Neural cell (in vitro differentiated cells): Measurements from ENCODE around the gene RHBDF2. TPM values are rescaled to one million over a fixed set of nuclear protein-coding genes. Genes with fewer than 3 reads are reported as not detected.

ENCODE experiments used
- H2AFZ ChIP-seq: fragments of 200-600, 300-800 bp; sonication (generic), shearing (Covaris generic); 2 replicates; pipeline ENCODE4 v1.6.0; 2014; ENCODE audit warnings: low read depth, mild to moderate bottlenecking, antibody characterized with exemption, low read length, moderate library complexity
- H3F3A ChIP-seq: fragments of 200-600 bp; shearing (Covaris generic); 2 replicates; pipeline ENCODE4 v1.6.1; 2016; ENCODE audit warnings: mild to moderate bottlenecking, moderate library complexity, mixed read lengths, antibody characterized with exemption, low read length; ENCODE audit not compliant: insufficient read depth, poor library complexity, severe bottlenecking
- H3K27ac ChIP-seq: fragments of 200-600, 300-800 bp; sonication (generic), shearing (Covaris generic); 2 replicates; pipeline ENCODE4 v1.5.1; 2014; ENCODE audit warnings: mild to moderate bottlenecking, low read length, moderate library complexity
- H3K27me3 ChIP-seq: fragments of 300-800, 200-600 bp; sonication (generic), shearing (Covaris generic); 2 replicates; pipeline ENCODE4 v1.6.0; 2014; ENCODE audit warnings: mild to moderate bottlenecking, low read depth, low read length, moderate library complexity; ENCODE audit not compliant: insufficient read depth
- H3K36me3 ChIP-seq: fragments of 300-800, 200-600 bp; sonication (generic), shearing (Covaris generic); 2 replicates; pipeline ENCODE4 v1.5.1; 2014; ENCODE audit warnings: mild to moderate bottlenecking, antibody characterized with exemption, low read length, moderate library complexity; ENCODE audit not compliant: insufficient read depth
- H3K4me2 ChIP-seq: fragments of 300-800, 200-600 bp; sonication (generic), shearing (Covaris generic); 2 replicates; pipeline ENCODE4 v1.6.0; 2014; ENCODE audit warnings: mild to moderate bottlenecking, low read length
- H3K4me3 ChIP-seq: fragments of 300-800, 200-600 bp; sonication (generic), shearing (Covaris generic); 2 replicates; pipeline ENCODE4 v1.5.1; 2014; ENCODE audit warnings: mild to moderate bottlenecking, low read length, moderate library complexity
- H3K79me2 ChIP-seq: fragments of 200-600 bp; shearing (Covaris generic); replicated peaks from 2 replicates; pipeline ENCODE4 v1.6.0; 2014; ENCODE audit warnings: mild to moderate bottlenecking, low read length, moderate library complexity; ENCODE audit not compliant: insufficient read depth
- H3K9ac ChIP-seq: fragments of 300-800, 200-600 bp; sonication (generic), shearing (Covaris generic); 2 replicates; pipeline ENCODE4 v1.6.1; 2016; ENCODE audit warnings: mild to moderate bottlenecking, low read length, mixed read lengths
- H3K9me2 ChIP-seq: fragments of 200-600 bp; shearing (Covaris generic); 2 replicates; pipeline ENCODE4 v1.6.1; 2016; ENCODE audit warnings: mild to moderate bottlenecking, low read length, mixed read lengths; ENCODE audit not compliant: insufficient read depth
- H3K9me3 ChIP-seq: fragments of 200-600, 300-800 bp; sonication (generic), shearing (Covaris generic); 2 replicates; pipeline ENCODE4 v1.6.1; 2016; ENCODE audit warnings: mild to moderate bottlenecking, mixed run types, low read length, moderate library complexity, mixed read lengths
- H4K20me1 ChIP-seq: fragments of 200-600 bp; shearing (Covaris generic); 2 replicates; pipeline ENCODE4 v1.6.1; 2016; ENCODE audit warnings: mild to moderate bottlenecking, mixed run types; ENCODE audit not compliant: insufficient read depth
- CTCF ChIP-seq: fragments of 450-650 bp; IDR thresholded peaks from 2 replicates; pipeline ENCODE4 v1.5.1; 2014; ENCODE audit warnings: antibody characterized with exemption, mild to moderate bottlenecking, moderate library complexity; ENCODE audit not compliant: poor library complexity, severe bottlenecking
- EP300 ChIP-seq: fragments of 450-650 bp; conservative IDR thresholded peaks from 2 replicates; pipeline ENCODE4 v1.6.1; 2014; ENCODE audit warnings: antibody characterized with exemption, mild to moderate bottlenecking, moderate library complexity; ENCODE audit not compliant: poor library complexity, severe bottlenecking
- EZH2 ChIP-seq: fragments of 200-600, 300-800 bp; shearing (Covaris generic), sonication (generic); IDR thresholded peaks from 2 replicates; pipeline ENCODE4 v1.6.1; 2014; ENCODE audit warnings: antibody characterized with exemption, low read length, borderline replicate concordance, mild to moderate bottlenecking; ENCODE audit not compliant: insufficient read depth, poor library complexity, severe bottlenecking
- MXI1 ChIP-seq: fragments of 450-650 bp; conservative IDR thresholded peaks from 2 replicates; pipeline ENCODE4 v1.6.1; 2014; ENCODE audit warnings: antibody characterized with exemption, mild to moderate bottlenecking; ENCODE audit not compliant: poor library complexity, severe bottlenecking
- POLR2AphosphoS5 ChIP-seq: IDR thresholded peaks from 2 replicates; pipeline ENCODE4 v1.6.1; 2012
- RAD21 ChIP-seq: fragments of 450-650 bp; conservative IDR thresholded peaks from 2 replicates; pipeline ENCODE4 v1.6.1; 2014; ENCODE audit warnings: antibody characterized with exemption, mild to moderate bottlenecking, moderate library complexity
- REST ChIP-seq: IDR thresholded peaks from 2 replicates; pipeline ENCODE4 v1.6.1; 2012; ENCODE audit warnings: borderline replicate concordance
- SMC3 ChIP-seq: fragments of 450-650 bp; conservative IDR thresholded peaks from 2 replicates; pipeline ENCODE4 v1.6.1; 2014; ENCODE audit warnings: antibody characterized with exemption, mild to moderate bottlenecking, moderate library complexity; ENCODE audit not compliant: poor library complexity
- TAF1 ChIP-seq: IDR thresholded peaks from 2 replicates; pipeline ENCODE4 v1.6.1; 2012; ENCODE audit warnings: low read depth
- polyA plus RNA-seq: library from polyadenylated mRNA; depleted of rRNA; stranded (reverse); fragments of >200 nt; gene quantifications from 2 replicates; pipeline ENCODE4 v1.2.3, GENCODE V29; 2014

RHBDF2 gene
- polyA plus RNA-seq, 1 donor from 2014 or later = not detected

- Histone ChIP-seq H3K4me3 (peak overlapping the region; percentile 44), H3K9me3 (no peaks in the 10 kb centered on the region), H3K9ac (no peak overlapping the region), H3K27ac (no peak overlapping the region), H3K36me3 (no peaks in the 10 kb centered on the region), H3F3A (no peaks in the 10 kb centered on the region), H3K79me2 (peaks cover 74% of the 10 kb centered on the region), H3K27me3 (no peaks in the 10 kb centered on the region), H2AFZ (no peak overlapping the region), H3K4me2 (no peak overlapping the region), H4K20me1 (peaks cover 6% of the 10 kb centered on the region), H3K9me2 (no peaks in the 10 kb centered on the region)
- no peak for TF ChIP-seq POLR2AphosphoS5
Measured at GRCh38 chr17:76449126-76449525, 52.1 kb downstream of the RHBDF2 start.

DNA sequence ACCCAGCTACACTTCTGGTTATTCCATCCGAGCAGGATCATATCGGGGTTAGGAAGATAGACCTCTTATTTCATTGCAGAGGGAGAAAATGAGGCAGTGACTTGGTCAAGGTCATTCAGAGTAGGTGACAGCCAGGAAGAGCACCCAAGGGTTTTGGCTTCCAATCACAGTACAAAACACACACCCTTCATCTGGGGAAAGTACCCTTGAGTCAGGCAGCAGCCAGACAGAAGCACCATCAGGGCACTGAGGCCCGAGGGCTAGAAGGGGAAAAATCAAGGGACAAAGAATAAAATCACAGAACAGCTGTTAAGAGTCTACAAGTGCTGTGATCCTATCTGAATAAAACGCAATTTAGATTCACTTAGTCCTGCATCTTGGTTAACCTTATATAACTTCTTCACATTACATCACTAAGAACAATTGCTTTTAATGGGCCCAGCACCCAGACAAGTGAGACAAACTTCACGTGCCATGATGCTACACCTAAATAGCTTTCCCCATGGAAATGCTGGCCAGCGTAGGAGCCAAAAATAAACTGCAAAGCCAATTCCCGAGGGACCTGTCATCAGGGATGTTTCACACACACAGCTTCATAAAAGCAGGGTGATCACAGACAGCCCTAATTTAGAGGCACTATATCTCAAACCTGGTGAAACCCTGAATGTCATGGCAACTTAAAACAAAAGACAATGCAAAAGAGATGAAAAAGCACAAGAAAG lies 53.1 kb downstream of the RHBDF2 start:
- H4K20me1 ChIP-seq = peaks cover 6% of the 10 kb centered on the region

More for the DNA sequence above, 53.1 kb downstream of the RHBDF2 start:
- Histone ChIP-seq H3K27ac (no peak overlapping the region), H3K27me3 (no peaks in the 10 kb centered on the region), H3K4me2 (no peak overlapping the region), H3K9ac (no peak overlapping the region), H3K9me2 (no peaks in the 10 kb centered on the region), H3K9me3 (no peaks in the 10 kb centered on the region), H3K4me3 (peak overlapping the region; percentile 44), H3F3A (no peaks in the 10 kb centered on the region), H3K79me2 (peaks cover 82% of the 10 kb centered on the region), H2AFZ (no peak overlapping the region), H3K36me3 (no peaks in the 10 kb centered on the region)
- TF ChIP-seq EP300 (no peak), CTCF (no peak), EZH2 (no peak), MXI1 (no peak), TAF1 (no peak), REST (no peak), POLR2AphosphoS5 (no peak), RAD21 (no peak), SMC3 (no peak)
